ENCODE data around the gene WNK3.

WNK3 gene

DNA sequence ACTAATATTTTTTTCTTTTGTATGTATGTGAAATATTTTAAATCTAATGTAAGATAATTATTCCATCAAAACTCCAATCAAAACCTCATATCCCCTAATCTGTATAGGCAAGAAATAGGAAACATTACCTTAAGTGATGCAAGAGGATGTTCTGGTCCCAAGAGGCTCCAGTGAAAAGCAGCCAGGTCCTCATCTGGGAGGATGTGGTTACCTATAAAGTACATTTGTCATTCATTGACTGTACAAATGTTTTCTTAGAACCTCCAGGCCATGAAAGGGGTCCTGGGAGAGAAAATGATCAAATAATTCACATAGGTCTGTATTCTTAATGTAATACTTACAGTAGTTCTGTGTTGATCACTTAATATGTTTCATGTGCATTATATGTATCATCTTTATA is 200.3 kb downstream of the WNK3 start:
- no peaks in the 10 kb centered on the region for H3K27me3 Mint-ChIP-seq
- H3K4me3 Mint-ChIP-seq: no peak overlapping the region
- H3K27ac Mint-ChIP-seq: no peak overlapping the region
- no peaks in the 10 kb centered on the region for H3K9me3 Mint-ChIP-seq
- H3K4me1 Mint-ChIP-seq (ENCODE audit: low read depth): no peaks in the 10 kb centered on the region
- H3K36me3 Mint-ChIP-seq (ENCODE audit: low read depth): no peaks in the 10 kb centered on the region

Measured in stimulated activated naive CD8-positive, alpha-beta T cell treated with anti-CD3 and anti-CD28 coated beads, Interleukin-15, Interleukin-2, amounts not matched to agents 100 ng/mL and 50 ng/mL, for 24 hours (primary cell).